SK-N-SH (cell line): Measurements from ENCODE around the gene CALML3. TPM values are rescaled to one million over a fixed set of nuclear protein-coding genes. Genes with fewer than 3 reads are reported as not detected.

Experiments
- CTCF ChIA-PET: fragments of 300-600, 350-600 bp; formaldehyde crosslinking; extraction: SDS; loops from one replicate; lab custom pipeline; 2021; lab: Yijun Ruan, JAX
- POLR2A ChIA-PET: fragments of 350-600 bp; sonication (Branson Sonifier 250); formaldehyde crosslinking; extraction: SDS; loops from one replicate; lab custom pipeline; 2020; ENCODE audit warnings: antibody characterized with exemption, inconsistent platforms; lab: Yijun Ruan, JAX
- DNase-seq: peaks from one replicate; pipeline ENCODE4 v3.0.0; 2012
- H2AFZ ChIP-seq: fragments of 200-600 bp; sonication (generic); 2 replicates; pipeline ENCODE4 v1.8.1; 2016; ENCODE audit warnings: antibody characterized with exemption, mild to moderate bottlenecking, low read depth
- H3F3A ChIP-seq: fragments of 200-600 bp; sonication (generic); replicated peaks from 2 replicates; pipeline ENCODE3; 2016; ENCODE audit warnings: antibody characterized with exemption, mild to moderate bottlenecking; ENCODE audit not compliant: insufficient read depth
- H3K27ac ChIP-seq, 2 experiments: fragments of 200-500 bp in 1 of 2; fragments of 200-600 bp in 1 of 2; sonication (Bioruptor generic) in 1 of 2; sonication (generic), shearing (Covaris generic) in 1 of 2; 2 replicates each; pipeline versions ENCODE4 v1.5.1 to v1.6.1; 2014 to 2016; ENCODE audit warnings: low read depth in 2 of 2, inconsistent platforms in 1 of 2, low read length in 1 of 2, mild to moderate bottlenecking in 1 of 2, mixed read lengths in 1 of 2
- H3K27me3 ChIP-seq: fragments of 200-600 bp; sonication (generic), shearing (Covaris generic); 2 replicates; pipeline ENCODE4 v1.6.1; 2016; ENCODE audit warnings: mixed run types; ENCODE audit not compliant: insufficient read depth
- H3K36me3 ChIP-seq, 2 experiments: fragments of 200-500 bp in 1 of 2; fragments of 200-600 bp in 1 of 2; sonication (Bioruptor generic) in 1 of 2; sonication (generic) in 1 of 2; replicated peaks in 1 of 2; 2 replicates each; pipeline versions ENCODE3 to v1.5.1; 2014 to 2016; ENCODE audit warnings: low read length in 1 of 2, mild to moderate bottlenecking in 1 of 2; ENCODE audit not compliant: insufficient read depth in 2 of 2, control insufficient read depth in 1 of 2
- H3K4me1 ChIP-seq, 2 experiments: fragments of 200-500 bp in 1 of 2; fragments of 200-600 bp in 1 of 2; sonication (Bioruptor generic) in 1 of 2; sonication (generic), shearing (Covaris generic) in 1 of 2; 2 replicates each; pipeline versions ENCODE4 v1.5.1 to v1.6.1; 2014 to 2016; ENCODE audit warnings: low read depth in 1 of 2, low read length in 1 of 2, mixed run types in 1 of 2; ENCODE audit not compliant: insufficient read depth in 2 of 2, control insufficient read depth in 1 of 2
- H3K4me2 ChIP-seq: fragments of 200-600 bp; sonication (generic), shearing (Covaris generic); 2 replicates; pipeline ENCODE4 v1.6.1; 2017; ENCODE audit warnings: mixed run types
- H3K4me3 ChIP-seq, 2 experiments: fragments of 200-500 bp in 1 of 2; fragments of 200-600 bp in 1 of 2; sonication (Bioruptor generic) in 1 of 2; sonication (generic), shearing (Covaris generic) in 1 of 2; 2 replicates each; pipeline versions ENCODE4 v1.5.1 to v1.8.1; 2014 to 2016; ENCODE audit warnings: low read depth in 2 of 2, inconsistent platforms in 1 of 2, low read length in 1 of 2, mild to moderate bottlenecking in 1 of 2, mixed read lengths in 1 of 2, moderate library complexity in 1 of 2
- H3K79me2 ChIP-seq: fragments of 200-600 bp; sonication (generic); 2 replicates; pipeline ENCODE4 v1.8.1; 2017; ENCODE audit warnings: mild to moderate bottlenecking; ENCODE audit not compliant: insufficient read depth
- H3K9ac ChIP-seq: fragments of 200-600 bp; sonication (generic); 2 replicates; pipeline ENCODE4 v1.6.1; 2017; ENCODE audit warnings: mixed run types
- H3K9me2 ChIP-seq: fragments of 200-600 bp; sonication (generic); 2 replicates; pipeline ENCODE4 v1.6.1; 2017; ENCODE audit warnings: mixed run types
- H3K9me3 ChIP-seq: fragments of 200-600 bp; sonication (generic); 2 replicates; pipeline ENCODE4 v1.6.1; 2017; ENCODE audit warnings: mixed run types, mild to moderate bottlenecking, moderate library complexity
- H4K20me1 ChIP-seq: fragments of 200-600 bp; sonication (generic); 2 replicates; pipeline ENCODE4 v1.6.1; 2017; ENCODE audit warnings: mild to moderate bottlenecking, mixed run types; ENCODE audit not compliant: insufficient read depth
- ELF1 ChIP-seq: IDR thresholded peaks from 2 replicates; pipeline ENCODE4 v1.4.0; 2012
- EZH2phosphoT487 ChIP-seq: fragments of 200-600 bp; sonication (generic); IDR thresholded peaks from 2 replicates; pipeline ENCODE4 v1.6.1; 2017; ENCODE audit warnings: low read depth, mixed run types, mild to moderate bottlenecking, antibody characterized with exemption, moderate library complexity, borderline replicate concordance
- FOXJ3 ChIP-seq: sonication (generic); formaldehyde crosslinking; IDR thresholded peaks from 2 replicates; pipeline ENCODE4 v1.5.1; 2020; ENCODE audit warnings: mild to moderate bottlenecking, missing genetic modification reagents
- GABPA ChIP-seq: IDR thresholded peaks from 2 replicates; pipeline ENCODE4 v1.4.0; 2012; ENCODE audit warnings: low read depth, mild to moderate bottlenecking
- GATA2 ChIP-seq: sonication (generic); formaldehyde crosslinking; IDR thresholded peaks from 2 replicates; pipeline ENCODE4 v1.5.0; 2020; ENCODE audit warnings: mild to moderate bottlenecking, missing genetic modification reagents
- IRF3 ChIP-seq: fragments of 150-350 bp; IDR thresholded peaks from 2 replicates; pipeline ENCODE4 v1.6.1; 2016; ENCODE audit warnings: mild to moderate bottlenecking, low read depth, low read length
- NRF1 ChIP-seq: IDR thresholded peaks from 2 replicates; pipeline ENCODE4 v1.6.1; 2012; ENCODE audit warnings: low read depth, mild to moderate bottlenecking, low read length
- POLR2AphosphoS5 ChIP-seq: IDR thresholded peaks from 2 replicates; pipeline ENCODE4 v1.6.1; 2012; ENCODE audit warnings: low read depth, low read length
- RAD21 ChIP-seq: IDR thresholded peaks from 2 replicates; pipeline ENCODE4 v1.6.1; 2012; ENCODE audit warnings: mild to moderate bottlenecking, low read length
- SIN3A ChIP-seq: IDR thresholded peaks from 2 replicates; pipeline ENCODE4 v1.6.1; 2012; ENCODE audit warnings: low read depth, mild to moderate bottlenecking, low read length, moderate library complexity, borderline replicate concordance
- SMC3 ChIP-seq: IDR thresholded peaks from 2 replicates; pipeline ENCODE4 v1.6.1; 2012; ENCODE audit warnings: low read depth, low read length, improper control_type of control experiment
- TAF1 ChIP-seq: IDR thresholded peaks from 2 replicates; pipeline ENCODE4 v1.6.1; 2012; ENCODE audit warnings: low read depth, mild to moderate bottlenecking, low read length, moderate library complexity, borderline replicate concordance
- TCF12 ChIP-seq: IDR thresholded peaks from 2 replicates; pipeline ENCODE4 v1.4.0; 2012
- WGBS: methylation state at CpG from one replicate; pipeline ENCODE4 v1.1.6; 2017; ENCODE audit warnings: low lambda C conversion rate; 5-methylcytosine and 5-hydroxymethylcytosine counted together
- polyA plus RNA-seq, 3 experiments: library from polyadenylated mRNA; depleted of rRNA; stranded (reverse); fragments of >200 nt; gene quantifications; 2 replicates each; pipeline ENCODE4 v1.2.3, GENCODE V29; 2012
- TF ChIP-seq, protein P1 (sequence below): fragments of 150-350 bp; IDR thresholded peaks from 2 replicates; pipeline ENCODE4 v1.6.1; 2017; ENCODE audit warnings: antibody characterized with exemption, low read length, low read depth, borderline replicate concordance
- TF ChIP-seq, protein P2 (sequence below): IDR thresholded peaks from 2 replicates; pipeline ENCODE4; 2012

Gene CALML3
- polyA plus RNA-seq, 1 of the 3 experiments (the other 2 are of a cell fraction) = not detected

GRCh38 chr10:5531558-5532306 lies 7.0 kb downstream of the CALML3 start (continued):
- TF ChIP-seq SIN3A (no peak), TCF12 (no peak), NRF1 (no peak), ELF1 (no peak), TAF1 (no peak), GABPA (no peak), IRF3 (no peak), FOXJ3 (no peak), POLR2AphosphoS5 (no peak)

DNA sequence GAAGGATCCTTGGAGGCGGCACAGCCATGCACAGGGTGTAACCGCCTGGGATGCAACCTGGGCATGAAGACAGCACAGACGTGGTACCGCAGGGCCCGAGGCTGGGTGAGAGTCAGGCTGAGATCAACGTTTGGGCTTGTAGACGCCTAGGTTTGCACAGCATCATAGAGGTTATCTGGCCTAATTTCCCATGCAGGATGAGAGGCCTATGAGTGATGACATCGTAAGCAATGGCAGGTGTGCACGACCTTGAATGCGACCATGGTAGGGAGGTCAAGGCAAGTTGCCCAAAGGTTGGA lies 7.5 kb downstream of the CALML3 start:
- 97% methylated on average over 4 of the region's 10 CpGs for WGBS
- H2AFZ ChIP-seq = no peak overlapping the region

More for the DNA sequence above, 7.5 kb downstream of the CALML3 start:
- H3K27ac ChIP-seq = no peak overlapping the region
- DNase-seq = no peak
- no peaks in the 10 kb centered on the region for H3K36me3 ChIP-seq
- H3K27me3 ChIP-seq = no peaks in the 10 kb centered on the region
- CTCF ChIA-PET = no interaction called here
- H3K79me2 ChIP-seq = no peaks in the 10 kb centered on the region
- H3K4me1 ChIP-seq = no peaks in the 10 kb centered on the region
- H3K4me2 ChIP-seq = no peak overlapping the region
- no peaks in the 10 kb centered on the region for H4K20me1 ChIP-seq
- no peaks in the 10 kb centered on the region for H3K9me2 ChIP-seq
- no peak overlapping the region for H3K4me3 ChIP-seq
- TF ChIP-seq GATA2 (CRISPR knock-in tag) (no peak), NRF1 (no peak), SMC3 (no peak), EZH2phosphoT487 (no peak), TCF12 (no peak), RAD21 (no peak)
- TF ChIP-seq, protein P1, sequence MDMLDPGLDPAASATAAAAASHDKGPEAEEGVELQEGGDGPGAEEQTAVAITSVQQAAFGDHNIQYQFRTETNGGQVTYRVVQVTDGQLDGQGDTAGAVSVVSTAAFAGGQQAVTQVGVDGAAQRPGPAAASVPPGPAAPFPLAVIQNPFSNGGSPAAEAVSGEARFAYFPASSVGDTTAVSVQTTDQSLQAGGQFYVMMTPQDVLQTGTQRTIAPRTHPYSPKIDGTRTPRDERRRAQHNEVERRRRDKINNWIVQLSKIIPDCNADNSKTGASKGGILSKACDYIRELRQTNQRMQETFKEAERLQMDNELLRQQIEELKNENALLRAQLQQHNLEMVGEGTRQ = no peak
- TF ChIP-seq, protein P2, sequence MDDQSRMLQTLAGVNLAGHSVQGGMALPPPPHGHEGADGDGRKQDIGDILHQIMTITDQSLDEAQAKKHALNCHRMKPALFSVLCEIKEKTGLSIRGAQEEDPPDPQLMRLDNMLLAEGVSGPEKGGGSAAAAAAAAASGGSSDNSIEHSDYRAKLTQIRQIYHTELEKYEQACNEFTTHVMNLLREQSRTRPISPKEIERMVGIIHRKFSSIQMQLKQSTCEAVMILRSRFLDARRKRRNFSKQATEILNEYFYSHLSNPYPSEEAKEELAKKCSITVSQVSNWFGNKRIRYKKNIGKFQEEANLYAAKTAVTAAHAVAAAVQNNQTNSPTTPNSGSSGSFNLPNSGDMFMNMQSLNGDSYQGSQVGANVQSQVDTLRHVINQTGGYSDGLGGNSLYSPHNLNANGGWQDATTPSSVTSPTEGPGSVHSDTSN = no peak
- no peak overlapping the region for H3K9ac ChIP-seq
- POLR2A ChIA-PET = no interaction called here
- H3K9me3 ChIP-seq = no peaks in the 10 kb centered on the region
- no peaks in the 10 kb centered on the region for H3F3A ChIP-seq
